ENCODE data around the gene SFXN4.

Gene SFXN4, protein sequence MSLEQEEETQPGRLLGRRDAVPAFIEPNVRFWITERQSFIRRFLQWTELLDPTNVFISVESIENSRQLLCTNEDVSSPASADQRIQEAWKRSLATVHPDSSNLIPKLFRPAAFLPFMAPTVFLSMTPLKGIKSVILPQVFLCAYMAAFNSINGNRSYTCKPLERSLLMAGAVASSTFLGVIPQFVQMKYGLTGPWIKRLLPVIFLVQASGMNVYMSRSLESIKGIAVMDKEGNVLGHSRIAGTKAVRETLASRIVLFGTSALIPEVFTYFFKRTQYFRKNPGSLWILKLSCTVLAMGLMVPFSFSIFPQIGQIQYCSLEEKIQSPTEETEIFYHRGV

GRCh38 chr10:119165171-119166117 lies at the start of gene SFXN4:
SFXN4 (minus strand) TSS chr10:119165714; CDS start chr10:119165647, 67 bp downstream.
- no peak for DNase-seq (ENCODE audit: low read depth, low spot score)

GRCh38 chr10:119211625-119212441 lies 46.3 kb upstream of the SFXN4 start:
- no peak for DNase-seq (ENCODE audit: low read depth, low spot score)

- DNase-seq (ENCODE audit: low read depth, low spot score) = no peak
These were observed 45.7 kb upstream of the SFXN4 start for GRCh38 chr10:119211176-119211575.

DNA sequence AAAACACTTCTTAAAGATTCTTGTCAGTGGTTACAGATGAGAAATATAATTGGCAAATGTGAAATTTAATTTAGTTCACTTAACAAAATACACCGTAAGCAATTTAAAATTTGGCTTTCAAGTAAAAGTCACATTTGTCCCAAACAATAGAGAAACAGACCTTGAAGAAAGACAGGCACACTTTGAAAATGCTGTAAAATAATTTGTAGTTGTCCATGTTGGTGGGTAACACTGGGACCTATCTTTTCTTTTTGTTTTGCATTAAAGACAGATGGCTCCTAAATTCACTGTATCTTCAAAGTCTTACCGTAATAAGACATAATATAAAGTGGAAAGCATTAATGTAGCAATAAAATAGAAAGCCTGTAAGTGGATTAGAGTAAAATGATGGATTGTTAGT lies 45.1 kb upstream of the SFXN4 start:
- no peak for DNase-seq (ENCODE audit: low read depth, low spot score)

- DNase-seq (ENCODE audit: low read depth, low spot score) = no peak
These were observed 44.3 kb upstream of the SFXN4 start for GRCh38 chr10:119209736-119210355.

DNA sequence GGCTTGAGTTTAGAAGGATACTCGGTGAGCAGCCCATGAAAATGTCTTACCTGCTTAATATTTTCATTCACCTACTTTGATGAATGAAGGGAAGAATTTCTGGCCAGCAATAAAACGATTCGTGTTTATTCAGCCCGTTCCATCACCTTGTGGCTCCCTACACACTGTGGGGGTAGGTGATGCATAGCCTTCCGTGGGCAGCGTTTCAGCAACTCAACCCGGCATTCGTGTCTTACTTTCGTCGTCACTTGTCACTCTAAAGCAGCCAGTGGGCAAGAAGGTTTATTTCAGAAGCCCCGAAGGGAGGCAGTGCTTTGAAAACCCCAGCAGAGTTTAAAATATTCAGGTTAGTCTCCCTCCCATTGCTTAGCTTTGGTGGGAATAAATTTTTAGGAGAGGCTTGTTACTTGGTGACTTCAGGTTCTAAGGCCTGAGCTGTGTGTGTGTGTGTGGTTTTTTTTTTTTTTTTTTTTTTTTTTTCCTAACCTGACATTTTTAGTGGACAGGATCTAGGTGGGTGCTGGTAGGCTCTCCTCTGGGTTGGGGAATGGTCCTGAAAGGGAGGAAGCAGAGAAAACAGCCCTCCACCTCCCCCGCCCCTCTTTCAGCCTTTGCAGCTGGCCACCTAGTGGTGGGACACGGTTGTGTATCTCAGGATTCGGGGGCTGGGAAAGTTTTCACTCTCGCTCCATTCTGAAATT lies 43.7 kb upstream of the SFXN4 start:
- no peak for DNase-seq (ENCODE audit: low read depth, low spot score)

GRCh38 chr10:119208553-119208940 lies 43.0 kb upstream of the SFXN4 start:
- no peak for DNase-seq (ENCODE audit: low read depth, low spot score)

- no peak for DNase-seq (ENCODE audit: low read depth, low spot score)
These were observed 42.4 kb upstream of the SFXN4 start for GRCh38 chr10:119207713-119208552.

DNA sequence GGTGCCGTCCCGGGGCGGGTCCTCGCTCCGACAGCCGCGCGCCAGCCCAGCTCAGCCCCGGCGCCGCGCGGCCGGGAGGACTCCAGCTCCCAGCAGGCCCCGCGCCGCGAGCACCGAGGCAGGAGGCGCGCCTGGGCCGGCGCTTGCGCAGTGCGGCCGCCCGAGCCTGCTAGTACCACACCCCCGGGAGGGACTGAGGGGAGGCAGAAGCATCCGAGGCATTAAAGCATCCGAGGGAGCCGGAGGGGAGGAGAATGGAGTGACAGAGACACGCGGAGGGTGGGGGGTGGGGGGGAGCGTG lies 41.8 kb upstream of the SFXN4 start, which contains the start of gene GRK5:
TSS of gene GRK5 (plus strand) at position 206 of the 301 bp plus-strand sequence. CDS start 347 bp downstream, outside the sequence.
- peak; percentile 94 for DNase-seq (ENCODE audit: low read depth, low spot score)

DNA sequence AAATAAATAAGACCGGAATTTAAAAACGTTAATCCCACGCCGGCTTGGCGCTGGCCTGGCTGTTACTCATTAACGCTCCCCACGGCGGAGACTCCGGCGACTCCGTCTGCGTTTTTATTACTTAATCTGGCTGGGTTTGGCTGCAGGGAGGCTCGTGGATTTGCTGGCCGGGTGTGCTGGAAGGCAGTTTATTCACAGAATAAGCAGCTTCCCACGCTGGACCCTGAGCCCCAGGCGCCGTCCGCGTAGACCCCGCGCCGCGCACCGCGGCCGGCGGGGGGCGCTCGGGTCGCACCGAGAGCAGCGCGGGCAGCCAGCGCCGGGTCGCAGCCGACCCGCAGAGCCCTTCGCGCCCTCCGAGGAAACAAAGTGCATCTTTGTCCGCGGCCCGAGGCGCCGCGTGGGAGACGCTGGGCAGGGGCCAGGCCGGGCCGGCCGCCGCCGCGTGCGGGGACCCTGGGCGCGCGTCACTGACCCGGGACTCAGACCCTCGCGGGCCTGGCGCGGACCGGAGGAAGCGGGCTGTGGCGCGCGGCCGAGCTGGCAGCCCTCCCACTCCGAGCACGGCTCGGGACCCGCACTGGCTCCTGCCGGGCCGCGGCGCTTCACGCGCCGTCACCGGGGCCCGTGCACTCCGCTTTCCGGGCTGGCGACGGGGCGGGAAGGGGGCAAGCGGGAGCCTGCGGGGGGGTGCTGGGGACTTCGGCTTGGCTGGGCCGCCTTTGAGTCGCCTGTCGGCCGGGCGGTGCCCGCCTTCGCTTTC lies 41.3 kb upstream of the SFXN4 start:
- no peak for DNase-seq (ENCODE audit: low read depth, low spot score)

DNA sequence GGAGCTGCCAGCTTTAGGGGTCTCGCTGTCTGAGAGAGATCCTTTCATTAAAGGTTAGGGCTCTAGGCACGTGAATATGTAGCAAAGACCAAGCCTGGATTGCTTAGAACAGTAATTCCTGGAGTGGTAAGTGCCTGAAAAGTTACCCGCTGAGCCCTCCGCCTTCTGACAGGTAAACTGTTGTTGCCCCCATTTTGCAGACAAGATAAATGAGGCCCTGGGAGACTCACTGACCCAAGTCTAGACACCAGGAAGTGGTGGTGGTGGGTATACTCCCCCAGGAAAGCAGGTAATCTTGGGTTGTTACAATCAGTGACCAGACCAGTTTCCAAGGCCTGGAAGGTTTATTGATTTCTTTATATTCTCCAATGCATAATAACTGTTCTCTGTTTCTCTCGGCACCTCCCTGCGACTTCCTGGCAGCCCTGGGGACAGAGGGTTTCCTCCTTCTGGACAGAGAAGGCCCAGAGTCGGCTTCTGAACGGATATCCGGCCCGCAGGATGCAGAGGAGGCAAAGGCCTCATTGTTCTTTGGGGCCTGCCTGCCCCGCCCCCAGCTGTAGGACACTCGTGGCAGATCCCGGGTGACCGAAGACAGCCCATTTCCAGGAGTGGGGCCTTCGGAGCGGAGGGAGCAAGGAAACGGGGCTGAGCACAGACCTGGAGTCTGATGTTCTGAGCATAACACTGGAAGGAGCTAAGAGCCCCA lies 40.5 kb upstream of the SFXN4 start:
- DNase-seq (ENCODE audit: low read depth, low spot score) = no peak

DNA sequence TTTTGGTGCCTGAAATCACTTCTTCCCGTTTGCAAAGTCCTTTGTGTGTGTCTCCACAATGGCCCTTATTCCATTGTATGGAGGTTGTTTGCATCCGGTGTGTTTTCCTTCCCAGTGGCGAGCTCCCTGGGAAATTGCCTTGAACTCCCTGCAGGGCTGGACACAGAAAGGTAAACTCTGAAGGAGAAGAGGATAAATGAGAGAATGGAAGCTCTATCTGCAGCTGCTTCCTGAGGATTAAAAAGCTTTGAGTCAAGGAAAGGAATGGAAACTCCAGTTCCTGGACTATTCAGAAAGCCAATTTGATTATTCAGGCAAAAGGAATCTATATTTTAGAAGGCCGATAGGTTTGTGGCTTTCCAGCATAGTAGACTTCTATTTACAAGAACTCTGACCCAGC lies 37.5 kb upstream of the SFXN4 start:
- DNase-seq (ENCODE audit: low read depth, low spot score) = no peak

DNA sequence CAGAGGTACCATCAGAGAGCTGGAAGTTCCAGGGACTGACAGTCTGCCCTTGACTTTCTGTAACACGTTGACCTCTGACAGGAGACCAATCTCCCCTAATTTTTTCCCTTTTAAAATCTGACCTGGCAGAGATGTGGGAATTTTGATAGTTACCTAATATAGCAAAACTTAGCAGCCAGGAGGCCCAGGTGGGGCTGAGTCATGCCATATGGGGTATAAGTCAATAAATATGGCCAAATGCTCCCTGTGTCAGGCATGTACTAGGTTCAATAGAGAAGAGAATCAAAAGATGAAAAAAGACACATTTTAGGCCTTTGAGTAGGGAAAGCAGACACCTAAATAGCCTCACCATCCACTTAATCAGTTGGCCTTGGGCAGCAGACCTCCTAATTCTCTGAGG lies 35.7 kb upstream of the SFXN4 start:
- DNase-seq (ENCODE audit: low read depth, low spot score) = no peak

DNA sequence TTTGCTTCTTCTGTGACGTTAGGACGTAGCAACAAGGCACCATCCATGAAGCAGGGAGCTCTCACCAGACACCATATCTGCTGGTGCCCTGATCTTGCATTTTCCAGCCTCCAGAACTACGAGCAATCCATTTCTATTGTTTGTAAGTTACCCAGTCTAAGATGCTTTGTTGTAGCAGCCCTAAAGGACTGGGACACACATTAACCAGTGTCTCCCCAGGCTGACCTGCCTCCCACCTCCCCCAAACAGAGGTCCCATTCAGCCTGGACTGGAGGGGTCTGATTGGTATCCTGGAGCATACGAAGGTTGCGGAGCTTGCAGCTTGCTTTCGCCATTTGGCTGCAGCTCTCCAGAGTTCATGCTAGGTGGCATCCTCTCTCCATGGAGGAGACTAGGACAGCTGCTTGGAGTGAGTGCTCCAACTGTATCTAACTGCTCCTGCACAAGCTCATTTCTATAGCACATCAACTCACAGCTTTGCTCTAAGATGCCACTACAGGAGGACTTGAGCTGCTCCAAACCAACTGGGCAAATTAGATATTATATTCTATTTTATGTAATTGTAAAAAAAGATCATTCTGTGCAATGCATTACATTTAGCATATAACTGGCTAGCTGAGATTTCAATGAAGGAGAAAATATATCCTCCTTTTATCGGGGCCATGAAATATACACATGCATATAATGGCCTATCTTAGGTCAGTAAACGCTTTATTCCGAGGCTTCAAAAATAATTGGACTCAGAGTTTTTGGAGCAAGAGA lies 33.9 kb upstream of the SFXN4 start:
- peak; percentile 70 for DNase-seq (ENCODE audit: low read depth, low spot score)

- DNase-seq (ENCODE audit: low read depth, low spot score) = no peak
These were observed 32.9 kb upstream of the SFXN4 start for GRCh38 chr10:119198438-119198837.

DNA sequence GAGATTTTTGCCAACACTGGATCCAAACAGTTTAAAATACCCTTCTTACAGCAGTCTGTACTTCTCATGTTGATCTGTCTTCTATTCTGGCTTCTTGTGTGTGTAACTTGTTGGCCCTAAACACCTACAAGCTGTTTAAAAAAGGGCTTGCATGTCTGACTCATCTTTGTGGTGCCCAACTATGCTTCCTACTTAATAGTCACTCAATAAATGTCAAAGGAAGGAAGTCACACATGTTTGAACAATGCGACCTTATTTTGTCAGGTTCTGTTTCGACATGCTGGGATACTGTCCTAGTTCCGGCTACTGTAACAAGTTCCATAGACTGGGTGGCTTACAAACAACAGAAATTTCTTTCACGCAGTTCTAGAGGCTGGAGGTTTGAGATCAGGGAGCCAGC lies 32.4 kb upstream of the SFXN4 start:
- DNase-seq (ENCODE audit: low read depth, low spot score) = no peak

DNA sequence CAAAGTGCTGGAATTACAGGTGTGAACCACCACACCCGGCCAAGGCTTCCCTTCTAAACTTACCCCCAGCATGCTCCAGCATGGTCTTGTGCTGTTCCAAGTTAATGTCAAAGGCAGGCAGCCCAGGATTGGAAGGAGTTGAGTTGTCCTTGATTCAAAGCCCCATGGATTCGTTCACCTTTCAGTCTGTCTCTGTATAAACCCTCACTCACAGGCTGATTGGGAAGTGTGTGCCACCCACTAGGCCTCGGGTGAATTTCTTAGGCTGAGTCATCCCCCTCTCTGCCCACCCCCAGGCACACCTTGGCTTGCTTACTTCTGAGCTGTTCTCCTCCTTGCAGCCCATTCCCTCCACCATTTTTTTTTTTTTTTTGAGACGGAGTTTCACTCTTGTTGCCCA lies 26.4 kb upstream of the SFXN4 start:
- DNase-seq (ENCODE audit: low read depth, low spot score) = no peak

Measured in smooth muscle cell of the brain vasculature (primary cell).